A549 (cell line): ENCODE measurements around the gene E2F2.

ENCODE experiments used
- CEBPB ChIP-seq, 2 experiments: fragments of >200 bp in 1 of 2; sonication (Bioruptor Twin) in 1 of 2; formaldehyde crosslinking in 1 of 2; IDR thresholded peaks; 2 replicates each; pipeline ENCODE4 v1.6.1; 2012 to 2016
- EP300 ChIP-seq, 2 experiments: fragments of >200 bp; sonication (Bioruptor Twin); formaldehyde crosslinking; IDR thresholded peaks; 2 replicates in 1 of 2; 3 replicates in 1 of 2; pipeline ENCODE4 v1.6.1; 2016 to 2017
- HOXA7 ChIP-seq: fragments of 250-450 bp; sonication (Bioruptor Pico); IDR thresholded peaks from 2 replicates; pipeline ENCODE4 v1.5.0; 2020; ENCODE audit warnings: mild to moderate bottlenecking, moderate library complexity
- HOXB13 ChIP-seq: fragments of 250-450 bp; sonication (Bioruptor Pico); IDR thresholded peaks from 2 replicates; pipeline ENCODE4 v1.5.0; 2020; ENCODE audit warnings: low read depth, mild to moderate bottlenecking, moderate library complexity
- POLR2A ChIP-seq: IDR thresholded peaks from 2 replicates; pipeline ENCODE4 v1.6.1; 2012; ENCODE audit warnings: mild to moderate bottlenecking, low read length
- RFX5 ChIP-seq: fragments of 450-650 bp; IDR thresholded peaks from 2 replicates; pipeline ENCODE4 v1.7.1; 2014; ENCODE audit warnings: antibody characterized with exemption, mild to moderate bottlenecking, moderate library complexity
- TP53 ChIP-seq: fragments of 250-450 bp; sonication (Bioruptor Pico); IDR thresholded peaks from 2 replicates; pipeline ENCODE4 v1.5.0; 2021; ENCODE audit warnings: mild to moderate bottlenecking, moderate library complexity
- TF ChIP-seq, protein P1 (sequence below): fragments of >200 bp; sonication (Bioruptor Twin); formaldehyde crosslinking; IDR thresholded peaks from 3 replicates; pipeline ENCODE4 v1.5.1; 2016

DNA sequence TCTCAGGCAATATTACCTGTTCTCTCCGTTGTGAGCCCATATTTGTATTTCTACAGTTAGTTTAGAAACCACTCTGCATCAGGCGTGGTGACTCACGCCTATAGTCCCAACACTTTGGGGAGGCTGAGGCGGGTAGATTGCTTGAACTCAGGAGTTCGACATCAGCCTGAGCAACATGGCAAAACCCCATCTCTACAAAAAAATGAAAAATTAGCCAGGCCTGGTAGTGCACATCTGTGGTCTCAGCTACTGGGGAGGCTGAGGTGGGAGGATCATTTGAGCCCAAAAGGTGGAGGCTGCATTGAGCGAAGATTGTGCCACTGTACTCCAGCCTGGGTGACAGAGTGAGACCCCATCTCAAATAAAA is 47.9 kb upstream of the E2F2 start:
- no peak for TF ChIP-seq HOXA7 (CRISPR knock-in tag)
- TF ChIP-seq TP53 (CRISPR knock-in tag) = no peak
- TF ChIP-seq, protein P1, sequence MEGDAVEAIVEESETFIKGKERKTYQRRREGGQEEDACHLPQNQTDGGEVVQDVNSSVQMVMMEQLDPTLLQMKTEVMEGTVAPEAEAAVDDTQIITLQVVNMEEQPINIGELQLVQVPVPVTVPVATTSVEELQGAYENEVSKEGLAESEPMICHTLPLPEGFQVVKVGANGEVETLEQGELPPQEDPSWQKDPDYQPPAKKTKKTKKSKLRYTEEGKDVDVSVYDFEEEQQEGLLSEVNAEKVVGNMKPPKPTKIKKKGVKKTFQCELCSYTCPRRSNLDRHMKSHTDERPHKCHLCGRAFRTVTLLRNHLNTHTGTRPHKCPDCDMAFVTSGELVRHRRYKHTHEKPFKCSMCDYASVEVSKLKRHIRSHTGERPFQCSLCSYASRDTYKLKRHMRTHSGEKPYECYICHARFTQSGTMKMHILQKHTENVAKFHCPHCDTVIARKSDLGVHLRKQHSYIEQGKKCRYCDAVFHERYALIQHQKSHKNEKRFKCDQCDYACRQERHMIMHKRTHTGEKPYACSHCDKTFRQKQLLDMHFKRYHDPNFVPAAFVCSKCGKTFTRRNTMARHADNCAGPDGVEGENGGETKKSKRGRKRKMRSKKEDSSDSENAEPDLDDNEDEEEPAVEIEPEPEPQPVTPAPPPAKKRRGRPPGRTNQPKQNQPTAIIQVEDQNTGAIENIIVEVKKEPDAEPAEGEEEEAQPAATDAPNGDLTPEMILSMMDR = no peak
- no peak for TF ChIP-seq HOXB13
- TF ChIP-seq EP300 (IDR thresholded peaks at IDR 0.05) = no peak
- TF ChIP-seq CEBPB (IDR thresholded peaks at IDR 0.05) = no peak
- no peak for TF ChIP-seq POLR2A
- TF ChIP-seq RFX5 = no peak
